Smooth muscle cell (in vitro differentiated cells): ENCODE measurements around the gene LYPD4. TPM values are rescaled to one million over a fixed set of nuclear protein-coding genes. Genes with fewer than 3 reads are reported as not detected.

ENCODE experiments used
- DNase-seq: peaks from one replicate; lab custom pipeline; 2025; ENCODE audit not compliant: unreplicated experiment; lab: John Stamatoyannopoulos, UW
- H2AFZ ChIP-seq: fragments of 200-600 bp; sonication (generic); 2 replicates; pipeline ENCODE4 v1.6.0; 2016; ENCODE audit warnings: antibody characterized with exemption, low read depth, mild to moderate bottlenecking
- H3F3A ChIP-seq: fragments of 200-600 bp; sonication (generic); 2 replicates; pipeline ENCODE4 v1.6.0; 2017; ENCODE audit warnings: antibody characterized with exemption, low read depth
- H3K27ac ChIP-seq: fragments of 200-600 bp; sonication (generic); 2 replicates; pipeline ENCODE4 v1.5.1; 2016; ENCODE audit warnings: low read depth, mild to moderate bottlenecking
- H3K27me3 ChIP-seq: fragments of 200-600 bp; sonication (generic); 2 replicates; pipeline ENCODE4 v1.6.1; 2016; ENCODE audit warnings: low read depth, mild to moderate bottlenecking
- H3K36me3 ChIP-seq: fragments of 200-600 bp; sonication (generic); 2 replicates; pipeline ENCODE4 v1.5.1; 2016; ENCODE audit warnings: low read depth
- H3K4me1 ChIP-seq: fragments of 200-600 bp; sonication (generic); 2 replicates; pipeline ENCODE4 v1.5.1; 2016; ENCODE audit warnings: low read depth
- H3K4me2 ChIP-seq: fragments of 200-600 bp; sonication (generic); 2 replicates; pipeline ENCODE4 v1.6.0; 2016; ENCODE audit warnings: mild to moderate bottlenecking
- H3K4me3 ChIP-seq: fragments of 200-600 bp; sonication (generic); 2 replicates; pipeline ENCODE4 v1.5.1; 2016; ENCODE audit warnings: mild to moderate bottlenecking
- H3K79me2 ChIP-seq: fragments of 200-600 bp; sonication (generic); 2 replicates; pipeline ENCODE4 v1.6.0; 2016; ENCODE audit warnings: low read depth, mild to moderate bottlenecking
- H3K9ac ChIP-seq: fragments of 200-600 bp; sonication (generic); 2 replicates; pipeline ENCODE4 v1.6.0; 2016; ENCODE audit warnings: low read depth
- H3K9me3 ChIP-seq: fragments of 200-600 bp; sonication (generic); replicated peaks from 2 replicates; pipeline ENCODE4 v1.5.1; 2016; ENCODE audit warnings: low read depth
- H4K20me1 ChIP-seq: fragments of 200-600 bp; sonication (generic); 2 replicates; pipeline ENCODE4 v1.6.0; 2016; ENCODE audit warnings: low read depth
- WGBS: methylation state at CpG from one replicate; pipeline ENCODE4 v1.1.7; 2016; ENCODE audit warnings: low lambda C conversion rate; 5-methylcytosine and 5-hydroxymethylcytosine counted together
- polyA plus RNA-seq: library from polyadenylated mRNA; unstranded; fragments of >200 nt; fragmentation: Nextera tagmentation; extraction: Ambion mirVana; gene quantifications from 2 replicates; pipeline ENCODE4 v1.2.1, GENCODE V29; 2016
- total RNA-seq: library from RNA; depleted of rRNA; stranded (reverse); fragments of >200 nt; gene quantifications from 2 replicates; pipeline ENCODE4 v1.2.3, GENCODE V29; 2014
- TF ChIP-seq, protein P1 (sequence below): fragments of 200-600 bp; sonication (generic); IDR thresholded peaks from 2 replicates; pipeline ENCODE4 v1.5.1; 2017; ENCODE audit warnings: borderline replicate concordance, mild to moderate bottlenecking, antibody characterized with exemption; ENCODE audit not compliant: insufficient read depth, poor library complexity, severe bottlenecking

Gene LYPD4
- total and polyA plus RNA-seq, 2 experiments from 2014 or later, result not detected

DNA sequence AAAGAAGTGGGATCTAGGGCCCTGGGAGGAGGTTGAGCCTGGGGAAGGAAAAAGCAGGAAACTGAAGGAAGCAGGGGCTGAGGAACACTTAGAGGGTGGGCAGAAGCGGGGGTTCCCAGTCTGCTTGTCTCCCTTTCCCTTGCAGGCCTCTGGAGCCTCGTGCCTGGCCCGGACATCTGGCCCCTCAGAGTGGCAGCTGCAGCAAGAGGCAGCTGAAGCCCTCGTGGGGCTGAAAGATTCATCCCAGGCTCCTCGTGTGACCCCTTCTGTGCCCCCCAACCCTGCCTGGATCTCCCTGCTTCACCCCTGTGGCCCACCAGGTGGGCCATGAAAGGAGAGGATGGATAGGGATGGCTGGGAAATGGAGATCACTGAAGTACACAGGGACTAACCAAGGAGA lies 5.9 kb upstream of the LYPD4 start:
- no peak overlapping the region for H2AFZ ChIP-seq
- H3K4me1 ChIP-seq, result no peaks in the 10 kb centered on the region
- no peaks in the 10 kb centered on the region for H3K79me2 ChIP-seq
- peaks cover 41% of the 10 kb centered on the region for H3K27me3 ChIP-seq
- no peaks in the 10 kb centered on the region for H3K9me3 ChIP-seq
- H3K36me3 ChIP-seq, result no peaks in the 10 kb centered on the region
- H3K27ac ChIP-seq, result no peak overlapping the region
- H3K4me3 ChIP-seq, result no peak overlapping the region
- H4K20me1 ChIP-seq, result no peaks in the 10 kb centered on the region
- H3F3A ChIP-seq, result no peaks in the 10 kb centered on the region
- H3K4me2 ChIP-seq, result no peak overlapping the region
- H3K9ac ChIP-seq, result no peak overlapping the region
- TF ChIP-seq, protein P1, sequence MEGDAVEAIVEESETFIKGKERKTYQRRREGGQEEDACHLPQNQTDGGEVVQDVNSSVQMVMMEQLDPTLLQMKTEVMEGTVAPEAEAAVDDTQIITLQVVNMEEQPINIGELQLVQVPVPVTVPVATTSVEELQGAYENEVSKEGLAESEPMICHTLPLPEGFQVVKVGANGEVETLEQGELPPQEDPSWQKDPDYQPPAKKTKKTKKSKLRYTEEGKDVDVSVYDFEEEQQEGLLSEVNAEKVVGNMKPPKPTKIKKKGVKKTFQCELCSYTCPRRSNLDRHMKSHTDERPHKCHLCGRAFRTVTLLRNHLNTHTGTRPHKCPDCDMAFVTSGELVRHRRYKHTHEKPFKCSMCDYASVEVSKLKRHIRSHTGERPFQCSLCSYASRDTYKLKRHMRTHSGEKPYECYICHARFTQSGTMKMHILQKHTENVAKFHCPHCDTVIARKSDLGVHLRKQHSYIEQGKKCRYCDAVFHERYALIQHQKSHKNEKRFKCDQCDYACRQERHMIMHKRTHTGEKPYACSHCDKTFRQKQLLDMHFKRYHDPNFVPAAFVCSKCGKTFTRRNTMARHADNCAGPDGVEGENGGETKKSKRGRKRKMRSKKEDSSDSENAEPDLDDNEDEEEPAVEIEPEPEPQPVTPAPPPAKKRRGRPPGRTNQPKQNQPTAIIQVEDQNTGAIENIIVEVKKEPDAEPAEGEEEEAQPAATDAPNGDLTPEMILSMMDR, result no peak
- 76% methylated on average over 5 of the region's 5 CpGs for WGBS
- DNase-seq, result no peak

DNA sequence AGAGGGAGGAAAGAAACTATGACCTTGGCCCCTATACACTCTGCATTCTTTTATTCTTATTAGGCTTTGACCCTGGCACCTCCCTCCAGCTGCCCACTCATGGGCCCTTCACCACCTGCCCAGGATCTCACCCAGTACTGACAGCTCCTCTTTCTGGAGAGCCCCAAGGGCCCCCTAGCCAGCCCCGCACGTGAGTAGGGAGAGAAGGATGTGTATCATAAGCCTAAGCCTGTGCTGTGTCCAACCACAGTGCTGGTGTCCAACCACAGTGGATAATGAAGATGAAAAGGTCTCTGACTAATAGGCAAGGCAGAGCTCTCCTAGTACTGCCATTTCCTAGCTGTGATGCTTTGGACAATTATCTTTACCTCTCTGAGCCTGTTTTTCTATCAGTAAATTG lies 4.6 kb upstream of the LYPD4 start:
- no peak overlapping the region for H2AFZ ChIP-seq

DNA sequence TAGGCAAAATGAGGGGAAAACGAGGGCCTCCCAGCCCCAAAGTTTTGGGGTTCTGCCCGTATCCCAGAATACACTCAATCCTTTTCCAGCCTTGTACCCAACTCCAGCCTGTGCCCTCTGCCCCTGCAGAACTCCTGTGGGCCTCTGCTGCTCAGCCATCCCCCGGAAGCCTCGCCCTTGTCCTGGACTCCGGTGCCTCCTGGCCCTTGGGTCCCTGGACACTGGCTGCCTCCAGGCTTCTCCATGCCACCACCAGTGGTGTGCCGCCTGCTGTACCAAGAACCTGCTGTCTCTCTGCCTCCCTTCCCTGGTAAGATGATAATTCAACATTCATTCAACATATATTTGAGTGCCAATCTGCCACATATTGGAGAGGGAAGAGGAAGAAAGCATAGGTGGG lies 4.2 kb upstream of the LYPD4 start:
- no peaks in the 10 kb centered on the region for H3K36me3 ChIP-seq
- TF ChIP-seq, protein P1, result no peak
- H3K9ac ChIP-seq, result no peak overlapping the region
- no peaks in the 10 kb centered on the region for H3K9me3 ChIP-seq
- H3K79me2 ChIP-seq, result no peaks in the 10 kb centered on the region
- no peaks in the 10 kb centered on the region for H3F3A ChIP-seq
- 81% methylated on average over 6 of the region's 6 CpGs for WGBS
- no peak overlapping the region for H3K27ac ChIP-seq
- no peaks in the 10 kb centered on the region for H4K20me1 ChIP-seq
- DNase-seq, result no peak
- H3K4me3 ChIP-seq, result no peak overlapping the region
- H2AFZ ChIP-seq, result no peak overlapping the region
- no peaks in the 10 kb centered on the region for H3K4me1 ChIP-seq
- H3K27me3 ChIP-seq, result peaks cover 30% of the 10 kb centered on the region
- no peak overlapping the region for H3K4me2 ChIP-seq

More for the DNA sequence above, 4.6 kb upstream of the LYPD4 start:
- no peak overlapping the region for H3K27ac ChIP-seq
- WGBS, result 63% methylated on average over 2 of the region's 2 CpGs
- no peaks in the 10 kb centered on the region for H3K9me3 ChIP-seq
- H3K4me2 ChIP-seq, result no peak overlapping the region
- no peak overlapping the region for H3K9ac ChIP-seq
- no peak for DNase-seq
- no peak overlapping the region for H3K4me3 ChIP-seq
- H3K36me3 ChIP-seq, result no peaks in the 10 kb centered on the region
- no peaks in the 10 kb centered on the region for H4K20me1 ChIP-seq
- peaks cover 34% of the 10 kb centered on the region for H3K27me3 ChIP-seq
- H3K79me2 ChIP-seq, result no peaks in the 10 kb centered on the region
- no peaks in the 10 kb centered on the region for H3F3A ChIP-seq
- TF ChIP-seq, protein P1, result no peak
- H3K4me1 ChIP-seq, result no peaks in the 10 kb centered on the region

DNA sequence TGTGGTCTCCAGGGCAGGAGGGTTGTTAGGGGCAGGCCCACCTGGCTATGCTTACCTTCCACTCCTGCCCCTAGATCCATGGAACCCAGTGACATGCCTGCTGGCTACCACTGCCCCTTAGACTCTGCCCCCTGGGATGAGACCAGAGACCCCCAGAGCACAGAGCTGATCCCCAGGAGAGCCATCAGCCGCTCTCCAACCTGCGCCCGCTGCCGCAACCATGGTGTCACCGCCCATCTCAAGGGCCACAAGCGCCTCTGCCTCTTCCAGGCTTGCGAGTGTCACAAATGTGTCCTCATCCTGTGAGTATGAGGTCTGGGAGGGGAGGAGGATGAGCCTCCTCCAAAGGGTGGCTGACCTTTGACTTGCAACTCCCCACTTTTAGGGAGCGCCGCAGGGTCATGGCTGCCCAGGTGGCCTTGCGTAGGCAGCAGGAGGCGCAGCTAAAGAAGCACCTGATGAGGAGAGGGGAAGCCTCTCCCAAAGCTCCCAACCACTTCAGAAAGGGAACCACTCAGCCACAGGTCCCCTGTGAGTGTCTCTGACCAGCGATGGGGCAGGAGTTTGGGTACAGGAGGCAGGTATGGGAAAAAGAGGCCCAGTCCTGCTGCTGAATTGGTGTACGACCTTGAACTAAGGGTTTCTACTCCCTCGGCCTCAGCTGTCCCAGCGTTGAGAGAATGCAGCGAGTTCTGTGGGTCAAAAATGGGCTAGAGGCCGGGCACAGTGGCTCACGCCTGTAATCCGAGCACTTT lies 3.0 kb upstream of the LYPD4 start:
- no peak for DNase-seq
- Histone ChIP-seq H3K4me2 (no peak overlapping the region), H3F3A (no peaks in the 10 kb centered on the region), H4K20me1 (no peaks in the 10 kb centered on the region), H3K27me3 (peaks cover 18% of the 10 kb centered on the region), H3K4me1 (no peaks in the 10 kb centered on the region), H3K4me3 (no peak overlapping the region), H3K9ac (no peak overlapping the region), H3K79me2 (no peaks in the 10 kb centered on the region), H3K36me3 (no peaks in the 10 kb centered on the region), H3K27ac (no peak overlapping the region), H3K9me3 (no peaks in the 10 kb centered on the region), H2AFZ (no peak overlapping the region)
- TF ChIP-seq, protein P1, result no peak
- WGBS, result 86% methylated on average over 19 of the region's 19 CpGs
